HG03135 (cell line): ENCODE measurements around the gene EDNRB.
A peak's percentile ranks its signal among the peaks of the same experiment; 100 is the strongest.
"Not testable (repeated sequence)": the region's sequence is repeated elsewhere in the genome, so short reads cannot be mapped to it uniquely, and the experiment has no call there.

Experiments used
- ATAC-seq: cut with Tn5 transposase; IDR thresholded peaks from one replicate; pipeline ENCODE4 v1.9.1; 2021; ENCODE audit warnings: mild to moderate bottlenecking, moderate library complexity; ENCODE audit not compliant: unreplicated experiment

The EDNRB gene

DNA sequence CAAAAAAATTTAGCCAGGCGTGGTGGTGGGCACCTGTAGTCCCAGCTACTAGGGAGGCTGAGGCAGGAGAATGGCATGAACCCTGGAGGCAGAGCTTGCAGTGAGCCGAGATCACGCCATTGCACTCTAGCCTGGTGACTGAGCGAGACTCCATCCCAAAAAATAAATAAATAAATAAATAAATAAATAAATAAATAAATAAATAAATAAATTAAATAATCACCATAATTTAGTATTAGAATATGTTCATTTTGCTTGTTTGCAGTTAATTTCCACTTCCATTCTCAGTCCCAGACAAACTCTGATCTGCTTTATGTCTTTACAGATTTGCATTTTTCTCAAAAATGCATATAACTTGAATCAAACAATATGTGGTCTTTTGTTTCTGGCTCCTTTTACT is 70.6 kb downstream of the EDNRB start:
- not testable (repeated sequence) for ATAC-seq

GRCh38 chr13:77846173-77846572 is 72.5 kb downstream of the EDNRB start:
- peak; percentile 67 for ATAC-seq
